Neural cell (in vitro differentiated cells): ENCODE measurements around the gene ZIC4. TPM values are rescaled to one million over a fixed set of nuclear protein-coding genes. Genes with fewer than 3 reads are reported as not detected.

ENCODE experiments used
- H2AFZ ChIP-seq: fragments of 200-600, 300-800 bp; sonication (generic), shearing (Covaris generic); 2 replicates; pipeline ENCODE4 v1.6.0; 2014; ENCODE audit warnings: low read depth, mild to moderate bottlenecking, antibody characterized with exemption, low read length, moderate library complexity
- H3F3A ChIP-seq: fragments of 200-600 bp; shearing (Covaris generic); 2 replicates; pipeline ENCODE4 v1.6.1; 2016; ENCODE audit warnings: mild to moderate bottlenecking, moderate library complexity, mixed read lengths, antibody characterized with exemption, low read length; ENCODE audit not compliant: insufficient read depth, poor library complexity, severe bottlenecking
- H3K27ac ChIP-seq: fragments of 200-600, 300-800 bp; sonication (generic), shearing (Covaris generic); 2 replicates; pipeline ENCODE4 v1.5.1; 2014; ENCODE audit warnings: mild to moderate bottlenecking, low read length, moderate library complexity
- H3K27me3 ChIP-seq: fragments of 300-800, 200-600 bp; sonication (generic), shearing (Covaris generic); 2 replicates; pipeline ENCODE4 v1.6.0; 2014; ENCODE audit warnings: mild to moderate bottlenecking, low read depth, low read length, moderate library complexity; ENCODE audit not compliant: insufficient read depth
- H3K36me3 ChIP-seq: fragments of 300-800, 200-600 bp; sonication (generic), shearing (Covaris generic); 2 replicates; pipeline ENCODE4 v1.5.1; 2014; ENCODE audit warnings: mild to moderate bottlenecking, antibody characterized with exemption, low read length, moderate library complexity; ENCODE audit not compliant: insufficient read depth
- H3K4me2 ChIP-seq: fragments of 300-800, 200-600 bp; sonication (generic), shearing (Covaris generic); 2 replicates; pipeline ENCODE4 v1.6.0; 2014; ENCODE audit warnings: mild to moderate bottlenecking, low read length
- H3K4me3 ChIP-seq: fragments of 300-800, 200-600 bp; sonication (generic), shearing (Covaris generic); 2 replicates; pipeline ENCODE4 v1.5.1; 2014; ENCODE audit warnings: mild to moderate bottlenecking, low read length, moderate library complexity
- H3K79me2 ChIP-seq: fragments of 200-600 bp; shearing (Covaris generic); replicated peaks from 2 replicates; pipeline ENCODE4 v1.6.0; 2014; ENCODE audit warnings: mild to moderate bottlenecking, low read length, moderate library complexity; ENCODE audit not compliant: insufficient read depth
- H3K9ac ChIP-seq: fragments of 300-800, 200-600 bp; sonication (generic), shearing (Covaris generic); 2 replicates; pipeline ENCODE4 v1.6.1; 2016; ENCODE audit warnings: mild to moderate bottlenecking, low read length, mixed read lengths
- H3K9me2 ChIP-seq: fragments of 200-600 bp; shearing (Covaris generic); 2 replicates; pipeline ENCODE4 v1.6.1; 2016; ENCODE audit warnings: mild to moderate bottlenecking, low read length, mixed read lengths; ENCODE audit not compliant: insufficient read depth
- H3K9me3 ChIP-seq: fragments of 200-600, 300-800 bp; sonication (generic), shearing (Covaris generic); 2 replicates; pipeline ENCODE4 v1.6.1; 2016; ENCODE audit warnings: mild to moderate bottlenecking, mixed run types, low read length, moderate library complexity, mixed read lengths
- H4K20me1 ChIP-seq: fragments of 200-600 bp; shearing (Covaris generic); 2 replicates; pipeline ENCODE4 v1.6.1; 2016; ENCODE audit warnings: mild to moderate bottlenecking, mixed run types; ENCODE audit not compliant: insufficient read depth
- EP300 ChIP-seq: fragments of 450-650 bp; conservative IDR thresholded peaks from 2 replicates; pipeline ENCODE4 v1.6.1; 2014; ENCODE audit warnings: antibody characterized with exemption, mild to moderate bottlenecking, moderate library complexity; ENCODE audit not compliant: poor library complexity, severe bottlenecking
- EZH2 ChIP-seq: fragments of 200-600, 300-800 bp; shearing (Covaris generic), sonication (generic); IDR thresholded peaks from 2 replicates; pipeline ENCODE4 v1.6.1; 2014; ENCODE audit warnings: antibody characterized with exemption, low read length, borderline replicate concordance, mild to moderate bottlenecking; ENCODE audit not compliant: insufficient read depth, poor library complexity, severe bottlenecking
- POLR2AphosphoS5 ChIP-seq: IDR thresholded peaks from 2 replicates; pipeline ENCODE4 v1.6.1; 2012
- TAF1 ChIP-seq: IDR thresholded peaks from 2 replicates; pipeline ENCODE4 v1.6.1; 2012; ENCODE audit warnings: low read depth
- polyA plus RNA-seq: library from polyadenylated mRNA; depleted of rRNA; stranded (reverse); fragments of >200 nt; gene quantifications from 2 replicates; pipeline ENCODE4 v1.2.3, GENCODE V29; 2014
- TF ChIP-seq, protein P1 (sequence below): IDR thresholded peaks from 2 replicates; pipeline ENCODE4 v1.6.1; 2012; ENCODE audit warnings: borderline replicate concordance

The ZIC4 gene
- polyA plus RNA-seq, 1 donor from 2014 or later, result 8.6 TPM

DNA sequence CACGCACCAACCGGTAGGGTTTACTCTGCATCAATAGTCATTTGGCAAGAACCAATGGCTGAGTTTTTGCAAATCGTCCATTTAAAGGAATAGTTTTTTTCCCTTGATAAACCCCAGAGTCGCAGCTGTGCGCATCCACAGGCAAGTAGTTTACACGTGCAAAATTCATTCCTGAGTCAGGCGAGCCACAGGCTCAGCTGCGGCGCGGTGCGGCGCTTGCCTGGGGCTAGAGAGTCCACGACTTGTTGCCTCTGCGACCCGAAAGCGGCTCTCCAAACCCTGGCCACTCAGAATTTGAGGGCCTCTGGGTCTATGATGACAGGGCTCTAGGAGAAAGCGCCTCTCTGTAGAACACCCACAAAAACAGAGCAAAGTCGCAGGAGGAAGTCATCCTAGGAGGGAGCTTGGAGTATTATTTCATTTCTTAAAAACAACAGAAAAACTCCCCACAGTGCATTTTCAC is 36.7 kb downstream of the ZIC4 start:
- Histone ChIP-seq H3K79me2 (no peaks in the 10 kb centered on the region), H3F3A (no peaks in the 10 kb centered on the region), H3K4me2 (no peak overlapping the region), H3K9ac (no peak overlapping the region), H2AFZ (no peak overlapping the region), H3K27ac (no peak overlapping the region), H3K9me2 (no peaks in the 10 kb centered on the region), H3K36me3 (no peaks in the 10 kb centered on the region), H3K4me3 (peak overlapping the region; percentile 32), H3K9me3 (no peaks in the 10 kb centered on the region), H4K20me1 (no peaks in the 10 kb centered on the region), H3K27me3 (peaks cover 75% of the 10 kb centered on the region)
- TF ChIP-seq, protein P1, sequence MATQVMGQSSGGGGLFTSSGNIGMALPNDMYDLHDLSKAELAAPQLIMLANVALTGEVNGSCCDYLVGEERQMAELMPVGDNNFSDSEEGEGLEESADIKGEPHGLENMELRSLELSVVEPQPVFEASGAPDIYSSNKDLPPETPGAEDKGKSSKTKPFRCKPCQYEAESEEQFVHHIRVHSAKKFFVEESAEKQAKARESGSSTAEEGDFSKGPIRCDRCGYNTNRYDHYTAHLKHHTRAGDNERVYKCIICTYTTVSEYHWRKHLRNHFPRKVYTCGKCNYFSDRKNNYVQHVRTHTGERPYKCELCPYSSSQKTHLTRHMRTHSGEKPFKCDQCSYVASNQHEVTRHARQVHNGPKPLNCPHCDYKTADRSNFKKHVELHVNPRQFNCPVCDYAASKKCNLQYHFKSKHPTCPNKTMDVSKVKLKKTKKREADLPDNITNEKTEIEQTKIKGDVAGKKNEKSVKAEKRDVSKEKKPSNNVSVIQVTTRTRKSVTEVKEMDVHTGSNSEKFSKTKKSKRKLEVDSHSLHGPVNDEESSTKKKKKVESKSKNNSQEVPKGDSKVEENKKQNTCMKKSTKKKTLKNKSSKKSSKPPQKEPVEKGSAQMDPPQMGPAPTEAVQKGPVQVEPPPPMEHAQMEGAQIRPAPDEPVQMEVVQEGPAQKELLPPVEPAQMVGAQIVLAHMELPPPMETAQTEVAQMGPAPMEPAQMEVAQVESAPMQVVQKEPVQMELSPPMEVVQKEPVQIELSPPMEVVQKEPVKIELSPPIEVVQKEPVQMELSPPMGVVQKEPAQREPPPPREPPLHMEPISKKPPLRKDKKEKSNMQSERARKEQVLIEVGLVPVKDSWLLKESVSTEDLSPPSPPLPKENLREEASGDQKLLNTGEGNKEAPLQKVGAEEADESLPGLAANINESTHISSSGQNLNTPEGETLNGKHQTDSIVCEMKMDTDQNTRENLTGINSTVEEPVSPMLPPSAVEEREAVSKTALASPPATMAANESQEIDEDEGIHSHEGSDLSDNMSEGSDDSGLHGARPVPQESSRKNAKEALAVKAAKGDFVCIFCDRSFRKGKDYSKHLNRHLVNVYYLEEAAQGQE, result no peak
- TF ChIP-seq EZH2, result peak; percentile 73

DNA sequence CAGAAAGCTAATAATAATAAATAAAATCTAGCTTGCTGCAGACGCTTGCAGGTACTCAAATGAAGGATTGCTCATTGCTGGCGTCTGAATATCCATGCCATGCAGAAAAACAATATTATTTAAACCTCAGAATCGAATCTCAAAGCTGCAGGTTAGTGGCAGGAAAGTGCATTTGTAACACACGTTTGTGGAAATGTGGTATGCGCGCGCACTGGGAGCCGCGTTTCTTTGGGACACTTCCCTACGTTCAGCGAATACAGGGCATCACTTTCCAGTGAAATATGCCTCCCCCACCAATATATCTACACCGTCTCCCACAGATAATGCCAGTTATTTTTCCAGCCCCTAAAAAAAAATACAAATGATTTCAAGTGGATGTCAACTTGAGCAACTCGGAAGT is 37.1 kb downstream of the ZIC4 start:
- peaks cover 73% of the 10 kb centered on the region for H3K27me3 ChIP-seq
- H3F3A ChIP-seq, result no peaks in the 10 kb centered on the region
- no peaks in the 10 kb centered on the region for H3K9me2 ChIP-seq
- H2AFZ ChIP-seq, result no peak overlapping the region
- no peaks in the 10 kb centered on the region for H3K36me3 ChIP-seq
- H3K9me3 ChIP-seq, result no peaks in the 10 kb centered on the region
- H4K20me1 ChIP-seq, result no peaks in the 10 kb centered on the region
- H3K4me3 ChIP-seq, result peak overlapping the region; percentile 32
- H3K9ac ChIP-seq, result no peak overlapping the region
- TF ChIP-seq, protein P1, result no peak
- TF ChIP-seq POLR2AphosphoS5 (peak; percentile 5), EP300 (no peak), TAF1 (no peak)
- H3K79me2 ChIP-seq, result no peaks in the 10 kb centered on the region
- no peak overlapping the region for H3K4me2 ChIP-seq
- no peak overlapping the region for H3K27ac ChIP-seq

DNA sequence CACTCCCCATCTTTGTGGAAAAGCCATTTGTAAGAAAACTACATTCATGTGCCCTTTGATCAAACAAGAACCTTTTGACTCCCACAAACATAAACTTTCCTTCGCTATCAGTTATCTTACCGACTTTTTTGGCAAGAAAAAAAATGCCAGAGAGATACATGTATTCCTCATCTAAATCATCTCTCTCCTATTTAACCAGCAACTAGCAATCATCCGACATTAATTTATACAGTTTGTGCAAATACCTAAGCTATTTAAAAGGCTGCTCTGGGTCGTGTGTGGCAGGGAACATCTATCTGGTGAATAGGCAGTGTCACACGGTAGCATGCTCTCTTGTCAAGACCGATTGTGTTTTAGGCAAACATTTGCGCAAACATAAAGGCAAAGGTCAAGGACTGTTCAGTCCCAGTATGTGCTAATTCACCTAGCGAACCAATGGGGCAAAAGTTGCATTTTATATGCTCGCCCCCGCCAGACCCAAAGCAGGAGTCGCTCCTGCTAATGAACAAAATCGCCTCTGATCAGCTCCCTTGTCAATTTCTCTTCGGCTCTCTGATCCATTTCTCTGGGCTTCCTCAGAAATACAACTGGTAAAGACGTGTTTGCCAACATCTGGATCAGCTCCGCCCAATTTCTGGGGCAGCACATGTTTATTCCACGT is 37.7 kb downstream of the ZIC4 start:
- H3K9me3 ChIP-seq, result no peaks in the 10 kb centered on the region
- peak overlapping the region; percentile 32 for H3K4me3 ChIP-seq
- no peaks in the 10 kb centered on the region for H3K9me2 ChIP-seq
- peak; percentile 50 for TF ChIP-seq POLR2AphosphoS5
- no peak for TF ChIP-seq TAF1
- no peaks in the 10 kb centered on the region for H3K36me3 ChIP-seq
- no peaks in the 10 kb centered on the region for H4K20me1 ChIP-seq
- no peaks in the 10 kb centered on the region for H3K79me2 ChIP-seq
- no peak overlapping the region for H3K27ac ChIP-seq
- no peak overlapping the region for H3K9ac ChIP-seq
- no peaks in the 10 kb centered on the region for H3F3A ChIP-seq
- no peak overlapping the region for H2AFZ ChIP-seq
- H3K27me3 ChIP-seq, result peaks cover 67% of the 10 kb centered on the region
- no peak overlapping the region for H3K4me2 ChIP-seq
